PC-9 (cell line): Measurements from ENCODE around the gene DPYSL3.

Experiments used
- EZH2 ChIP-seq: fragments of 200-600 bp; sonication (generic); IDR thresholded peaks from 2 replicates; pipeline ENCODE4 v1.8.0; 2017; ENCODE audit warnings: antibody characterized with exemption, low read depth
- TF ChIP-seq, protein P1 (sequence below): fragments of 200-600 bp; sonication (generic); conservative IDR thresholded peaks from 2 replicates; pipeline ENCODE4 v1.6.1; 2017; ENCODE audit warnings: mixed run types, antibody characterized with exemption, mild to moderate bottlenecking, moderate library complexity

DNA sequence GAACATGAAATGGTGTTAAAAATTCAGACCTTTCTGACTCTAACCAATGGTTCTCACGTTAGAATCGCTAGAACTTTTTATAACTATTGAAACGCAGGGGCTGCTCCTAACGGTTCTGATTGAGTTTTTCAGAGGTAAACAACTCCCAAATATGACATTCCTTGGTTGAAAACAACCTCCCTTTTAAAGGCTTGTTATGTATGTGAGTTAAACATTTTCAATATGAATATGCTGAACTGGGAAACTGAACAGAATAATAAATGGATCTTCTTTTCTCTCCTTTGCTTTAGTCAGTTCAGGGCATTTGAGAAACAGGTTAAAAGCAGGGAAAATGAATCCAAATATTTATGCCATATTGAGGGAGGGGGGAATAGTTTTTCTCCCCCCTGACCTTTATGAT, 13.2 kb upstream of the DPYSL3 start:
- TF ChIP-seq, protein P1, sequence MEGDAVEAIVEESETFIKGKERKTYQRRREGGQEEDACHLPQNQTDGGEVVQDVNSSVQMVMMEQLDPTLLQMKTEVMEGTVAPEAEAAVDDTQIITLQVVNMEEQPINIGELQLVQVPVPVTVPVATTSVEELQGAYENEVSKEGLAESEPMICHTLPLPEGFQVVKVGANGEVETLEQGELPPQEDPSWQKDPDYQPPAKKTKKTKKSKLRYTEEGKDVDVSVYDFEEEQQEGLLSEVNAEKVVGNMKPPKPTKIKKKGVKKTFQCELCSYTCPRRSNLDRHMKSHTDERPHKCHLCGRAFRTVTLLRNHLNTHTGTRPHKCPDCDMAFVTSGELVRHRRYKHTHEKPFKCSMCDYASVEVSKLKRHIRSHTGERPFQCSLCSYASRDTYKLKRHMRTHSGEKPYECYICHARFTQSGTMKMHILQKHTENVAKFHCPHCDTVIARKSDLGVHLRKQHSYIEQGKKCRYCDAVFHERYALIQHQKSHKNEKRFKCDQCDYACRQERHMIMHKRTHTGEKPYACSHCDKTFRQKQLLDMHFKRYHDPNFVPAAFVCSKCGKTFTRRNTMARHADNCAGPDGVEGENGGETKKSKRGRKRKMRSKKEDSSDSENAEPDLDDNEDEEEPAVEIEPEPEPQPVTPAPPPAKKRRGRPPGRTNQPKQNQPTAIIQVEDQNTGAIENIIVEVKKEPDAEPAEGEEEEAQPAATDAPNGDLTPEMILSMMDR: no peak
- TF ChIP-seq EZH2: no peak
